Parathyroid adenoma (tissue), 2 donors: ENCODE data around the gene IGF2BP1.
"Not testable (repeated sequence)": the region's sequence is repeated elsewhere in the genome, so short reads cannot be mapped to it uniquely, and the experiment has no call there.

ENCODE experiments used
- H2AFZ ChIP-seq: fragments of 300-600 bp; sonication (generic); one replicate; pipeline ENCODE4 v1.7.0; 2017; ENCODE audit warnings: antibody characterized with exemption, mild to moderate bottlenecking
- H3K27ac ChIP-seq: fragments of 300-600 bp; sonication (generic); one replicate; pipeline ENCODE4 v1.7.0; 2017
- H3K27me3 ChIP-seq: fragments of 300-600 bp; sonication (generic); one replicate; pipeline ENCODE4 v1.7.0; 2017; ENCODE audit warnings: low read length; ENCODE audit not compliant: control insufficient read depth, insufficient read depth
- H3K36me3 ChIP-seq: fragments of 300-600 bp; sonication (generic); one replicate; pipeline ENCODE4 v1.7.0; 2017; ENCODE audit warnings: low read length; ENCODE audit not compliant: control insufficient read depth, insufficient read depth
- H3K4me1 ChIP-seq: fragments of 300-600 bp; sonication (generic); one replicate; pipeline ENCODE4 v1.7.0; 2017; ENCODE audit warnings: control low read depth
- H3K4me2 ChIP-seq: fragments of 300-600 bp; sonication (generic); one replicate; pipeline ENCODE4 v1.7.0; 2017; ENCODE audit warnings: low read length
- H3K4me3 ChIP-seq: fragments of 300-600 bp; sonication (generic); one replicate; pipeline ENCODE4 v1.7.0; 2017; ENCODE audit warnings: low read depth, low read length
- H3K79me2 ChIP-seq: fragments of 300-600 bp; sonication (generic); one replicate; pipeline ENCODE4 v1.7.0; 2017; ENCODE audit warnings: control low read depth
- H3K9ac ChIP-seq: fragments of 300-600 bp; sonication (generic); one replicate; pipeline ENCODE4 v1.7.0; 2017; ENCODE audit warnings: mild to moderate bottlenecking
- H3K9me3 ChIP-seq: fragments of 300-600 bp; sonication (generic); one replicate; pipeline ENCODE4 v1.7.0; 2017; ENCODE audit warnings: low read length; ENCODE audit not compliant: control insufficient read depth
- TF ChIP-seq, protein P1 (sequence below): fragments of 300-600 bp; sonication (generic); IDR thresholded peaks from one replicate; pipeline ENCODE4 v1.7.0; 2017; ENCODE audit warnings: antibody characterized with exemption, mild to moderate bottlenecking
- donor health status: primary hyperparathyroidism.

IGF2BP1 gene

DNA sequence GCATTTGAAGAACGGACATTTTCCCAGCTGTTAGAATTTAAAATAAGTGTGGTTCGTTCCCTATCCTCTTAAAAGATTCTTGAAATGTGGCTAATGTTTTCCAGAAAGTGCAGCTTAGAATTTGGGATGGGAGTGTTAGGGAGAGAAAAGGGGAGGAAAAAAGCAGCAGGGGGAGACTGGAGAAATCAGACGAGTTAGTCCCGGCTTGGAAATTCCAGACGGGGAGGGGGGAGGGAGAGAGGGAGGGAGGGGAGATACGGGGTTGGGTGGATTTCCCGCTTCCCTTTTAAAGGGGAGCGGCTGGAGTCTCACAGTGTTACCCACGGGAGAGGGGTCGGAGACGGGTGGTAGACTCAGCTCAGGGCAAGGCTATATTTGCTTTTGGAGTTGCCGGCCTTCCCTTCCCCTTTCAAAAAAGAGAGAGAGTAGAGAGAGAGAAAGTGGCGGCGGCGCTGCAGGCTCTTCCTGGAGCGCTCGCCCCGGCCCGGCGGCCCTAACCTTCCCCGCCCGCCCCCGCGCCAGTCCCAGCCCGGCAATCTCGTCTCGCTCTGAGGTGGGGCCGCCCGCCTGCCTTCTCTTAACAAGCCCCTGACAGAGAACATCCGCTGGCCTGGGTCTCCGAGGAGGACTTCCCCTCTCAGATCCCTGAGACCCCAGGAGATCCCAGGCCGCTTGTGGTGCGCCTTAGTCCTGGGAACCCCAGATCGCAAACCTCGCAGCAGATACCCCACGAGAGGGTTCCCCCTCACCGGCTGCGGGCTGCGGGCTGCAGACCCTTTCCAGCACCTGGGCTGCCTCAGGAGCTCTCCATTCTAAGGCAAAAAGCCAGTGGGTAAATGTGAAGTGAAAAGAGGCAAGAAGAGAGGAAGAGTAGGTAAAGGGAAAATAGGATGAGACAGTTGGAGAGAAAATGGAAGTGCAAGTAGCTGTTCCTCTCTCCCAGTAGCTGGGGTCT, 6.6 kb downstream of the IGF2BP1 start:
- Histone ChIP-seq H3K4me2 (no peak overlapping the region), H3K9me3 (no peaks in the 10 kb centered on the region), H3K4me1 (no peaks in the 10 kb centered on the region), H3K27me3 (peaks cover 23% of the 10 kb centered on the region), H3K27ac (no peak overlapping the region), H3K79me2 (no peaks in the 10 kb centered on the region), H3K36me3 (no peaks in the 10 kb centered on the region), H2AFZ (no peak overlapping the region), H3K9ac (no peak overlapping the region), H3K4me3 (no peak overlapping the region)
- TF ChIP-seq, protein P1, sequence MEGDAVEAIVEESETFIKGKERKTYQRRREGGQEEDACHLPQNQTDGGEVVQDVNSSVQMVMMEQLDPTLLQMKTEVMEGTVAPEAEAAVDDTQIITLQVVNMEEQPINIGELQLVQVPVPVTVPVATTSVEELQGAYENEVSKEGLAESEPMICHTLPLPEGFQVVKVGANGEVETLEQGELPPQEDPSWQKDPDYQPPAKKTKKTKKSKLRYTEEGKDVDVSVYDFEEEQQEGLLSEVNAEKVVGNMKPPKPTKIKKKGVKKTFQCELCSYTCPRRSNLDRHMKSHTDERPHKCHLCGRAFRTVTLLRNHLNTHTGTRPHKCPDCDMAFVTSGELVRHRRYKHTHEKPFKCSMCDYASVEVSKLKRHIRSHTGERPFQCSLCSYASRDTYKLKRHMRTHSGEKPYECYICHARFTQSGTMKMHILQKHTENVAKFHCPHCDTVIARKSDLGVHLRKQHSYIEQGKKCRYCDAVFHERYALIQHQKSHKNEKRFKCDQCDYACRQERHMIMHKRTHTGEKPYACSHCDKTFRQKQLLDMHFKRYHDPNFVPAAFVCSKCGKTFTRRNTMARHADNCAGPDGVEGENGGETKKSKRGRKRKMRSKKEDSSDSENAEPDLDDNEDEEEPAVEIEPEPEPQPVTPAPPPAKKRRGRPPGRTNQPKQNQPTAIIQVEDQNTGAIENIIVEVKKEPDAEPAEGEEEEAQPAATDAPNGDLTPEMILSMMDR: no peak

DNA sequence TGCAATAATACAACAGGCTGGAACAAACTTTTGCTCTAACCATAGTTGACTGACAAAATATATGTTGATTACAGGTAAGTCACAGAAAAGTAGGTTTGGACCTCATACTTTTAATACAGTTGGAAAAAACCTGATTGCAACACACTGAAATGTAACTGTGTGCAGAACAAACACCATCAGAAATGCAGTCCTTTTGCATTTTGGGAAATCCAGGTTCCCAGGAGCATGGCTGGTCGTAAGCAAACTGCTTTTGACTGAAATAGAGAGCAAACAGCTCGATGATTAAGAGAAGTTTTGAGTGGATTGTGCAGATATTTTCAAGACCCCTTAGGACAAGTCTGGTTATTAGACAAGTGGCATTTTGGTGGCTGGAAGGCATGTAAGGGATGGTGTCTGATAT, 8.0 kb downstream of the IGF2BP1 start:
- Histone ChIP-seq H3K9me3 (no peaks in the 10 kb centered on the region), H3K4me1 (no peaks in the 10 kb centered on the region), H3K4me3 (no peak overlapping the region), H3K4me2 (no peak overlapping the region), H3K36me3 (no peaks in the 10 kb centered on the region), H3K79me2 (no peaks in the 10 kb centered on the region), H3K27ac (no peak overlapping the region), H3K9ac (no peak overlapping the region), H2AFZ (no peak overlapping the region), H3K27me3 (peaks cover 23% of the 10 kb centered on the region)
- TF ChIP-seq, protein P1: no peak

DNA sequence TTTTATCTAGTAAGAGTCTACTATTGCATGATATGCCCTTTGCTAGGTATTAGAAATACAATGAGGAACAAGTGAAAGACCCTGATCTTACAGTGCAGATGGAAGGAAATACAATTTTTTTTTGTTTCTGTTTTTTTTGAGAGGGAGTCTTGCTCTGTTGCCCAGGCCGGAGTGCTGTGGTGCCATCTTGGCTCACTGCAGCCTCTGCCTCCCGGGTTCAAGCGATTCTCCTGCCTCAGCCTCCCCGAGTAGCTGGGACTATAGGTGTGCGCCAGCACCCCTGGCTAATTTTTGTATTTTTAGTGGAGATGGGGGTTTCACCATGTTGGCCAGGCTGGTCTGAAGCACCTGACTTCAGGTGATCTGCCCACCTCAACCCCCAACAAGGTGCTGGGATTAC, 11.7 kb downstream of the IGF2BP1 start:
- not testable (repeated sequence) for H3K4me3 ChIP-seq, H3K36me3 ChIP-seq, H3K9me3 ChIP-seq, H3K27ac ChIP-seq, H3K4me1 ChIP-seq, H3K9ac ChIP-seq, H3K4me2 ChIP-seq, H3K79me2 ChIP-seq, H3K27me3 ChIP-seq, H2AFZ ChIP-seq

DNA sequence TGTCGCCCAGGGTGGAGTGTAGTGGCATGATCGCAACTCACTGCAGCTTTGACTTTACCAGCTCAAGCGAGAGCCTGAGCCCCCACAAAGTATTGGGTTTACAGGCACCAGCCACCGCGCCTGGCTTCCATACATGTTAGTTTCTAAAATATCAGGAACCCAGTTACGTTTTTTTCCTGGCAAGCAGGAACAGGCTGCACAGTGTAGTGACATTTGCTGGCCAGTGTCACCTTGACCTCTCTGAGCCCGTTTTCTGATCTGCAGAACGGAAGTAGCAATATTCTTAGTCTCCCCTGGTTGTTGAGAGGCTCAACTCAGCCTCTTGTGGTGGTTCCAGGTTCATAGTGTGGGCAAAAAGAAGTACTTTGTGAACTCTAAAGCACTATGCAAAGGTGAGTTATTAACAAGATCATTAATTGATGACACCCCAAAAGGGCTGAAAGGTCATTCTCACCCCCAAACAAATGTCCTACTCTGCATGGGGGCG, 15.6 kb downstream of the IGF2BP1 start:
- Histone ChIP-seq H3K9ac (no peak overlapping the region), H3K4me3 (no peak overlapping the region), H3K27me3 (no peaks in the 10 kb centered on the region), H3K27ac (no peak overlapping the region), H3K4me2 (no peak overlapping the region), H2AFZ (no peak overlapping the region), H3K36me3 (no peaks in the 10 kb centered on the region), H3K4me1 (no peaks in the 10 kb centered on the region), H3K79me2 (no peaks in the 10 kb centered on the region), H3K9me3 (no peaks in the 10 kb centered on the region)
- TF ChIP-seq, protein P1: no peak

DNA sequence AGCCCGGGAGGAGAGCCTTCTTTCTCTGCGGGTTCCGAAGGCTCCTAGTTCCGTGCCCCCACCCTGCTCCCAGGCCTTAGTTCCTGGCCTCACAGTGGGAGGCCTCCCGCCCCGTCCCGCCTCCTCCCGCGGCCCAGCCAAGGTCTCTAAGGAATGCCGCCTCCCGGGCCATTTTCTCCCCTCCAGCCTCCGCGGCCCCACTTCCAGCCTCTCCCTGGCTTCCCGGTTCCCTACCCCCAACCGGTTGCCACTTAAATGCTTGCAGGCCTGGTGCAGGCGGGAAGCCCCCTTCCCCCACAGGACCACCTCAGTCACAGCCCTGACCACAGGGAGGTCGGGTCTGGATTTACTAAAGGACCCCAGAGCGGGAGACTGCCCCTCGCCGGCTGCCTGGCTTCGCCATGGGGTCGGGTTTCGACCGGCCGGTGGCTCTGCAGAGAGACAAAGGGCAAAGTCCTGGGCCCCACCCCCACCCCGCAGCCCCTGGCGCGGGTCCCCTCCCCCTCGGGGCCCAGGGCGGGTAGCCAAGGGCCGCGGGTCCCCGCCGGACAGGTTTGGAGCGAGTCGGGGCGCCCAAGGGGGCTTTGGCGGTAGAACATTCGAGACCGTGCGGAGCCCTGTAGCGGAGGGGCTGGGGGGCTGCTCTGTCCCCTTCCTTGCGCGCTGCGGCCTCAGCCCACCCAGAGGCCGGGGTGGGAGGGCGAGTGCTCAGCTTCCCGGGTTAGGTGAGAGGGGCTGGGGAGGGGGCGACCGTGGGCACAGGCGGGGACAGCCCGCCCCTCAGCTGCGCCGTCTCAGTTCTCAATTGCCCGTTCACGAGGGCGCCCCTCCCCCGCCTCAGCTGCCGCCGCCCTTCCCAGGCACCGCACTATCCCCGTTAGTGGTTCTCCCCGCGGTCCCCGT, 16.4 kb downstream of the IGF2BP1 start:
- no peaks in the 10 kb centered on the region for H3K9me3 ChIP-seq
- no peaks in the 10 kb centered on the region for H3K36me3 ChIP-seq
- H3K27ac ChIP-seq: no peak overlapping the region
- H3K4me1 ChIP-seq: no peaks in the 10 kb centered on the region
- TF ChIP-seq, protein P1: no peak
- H3K9ac ChIP-seq: no peak overlapping the region
- no peaks in the 10 kb centered on the region for H3K27me3 ChIP-seq
- H2AFZ ChIP-seq: no peak overlapping the region
- no peak overlapping the region for H3K4me2 ChIP-seq
- H3K79me2 ChIP-seq: no peaks in the 10 kb centered on the region
- H3K4me3 ChIP-seq: no peak overlapping the region
